Measurements from ENCODE around the gene TPRN.

TPRN gene

GRCh38 chr9:137143459-137143858, 57.1 kb downstream of the TPRN start:
- no peak for DNase-seq (ENCODE audit: low read depth)

- no peak for DNase-seq (ENCODE audit: low read depth)
Observed at GRCh38 chr9:137141976-137142936, 58.3 kb downstream of the TPRN start.

Measured in ELR (cell line).